RPMI7951 (cell line): ENCODE measurements around the gene SHISAL1. TPM values are rescaled to one million over a fixed set of nuclear protein-coding genes. Genes with fewer than 3 reads are reported as not detected.

Source experiments
- DNase-seq: peaks from one replicate; pipeline ENCODE4 v3.0.0-alpha.2; 2012; ENCODE audit warnings: low read depth
- total RNA-seq: library from RNA; depleted of rRNA; stranded (reverse); fragments of >200 nt; shearing (Covaris generic); gene quantifications from 2 replicates; pipeline ENCODE4 v1.2.3, GENCODE V29; 2014

SHISAL1 gene
- total RNA-seq, 1 experiment from 2014 or later, result 1.6 TPM

- peak; percentile 46 for DNase-seq
Measured at GRCh38 chr22:44210722-44211121, 102.0 kb downstream of the SHISAL1 start.

- no peak for DNase-seq
Measured at GRCh38 chr22:44209343-44209742, 103.4 kb downstream of the SHISAL1 start.

- no peak for DNase-seq
Measured at GRCh38 chr22:44207981-44208317, 104.8 kb downstream of the SHISAL1 start.

GRCh38 chr22:44207173-44207980 lies 105.4 kb downstream of the SHISAL1 start:
- no peak for DNase-seq

- no peak for DNase-seq
Measured at GRCh38 chr22:44206696-44207095, 106.1 kb downstream of the SHISAL1 start.

- no peak for DNase-seq
Measured at GRCh38 chr22:44206330-44206645, 106.5 kb downstream of the SHISAL1 start.

GRCh38 chr22:44205516-44206329 lies 107.0 kb downstream of the SHISAL1 start:
- no peak for DNase-seq

GRCh38 chr22:44204739-44205515 lies 107.8 kb downstream of the SHISAL1 start:
- no peak for DNase-seq

GRCh38 chr22:44203203-44203602 lies 109.5 kb downstream of the SHISAL1 start:
- DNase-seq, result no peak

GRCh38 chr22:44202261-44202789 lies 110.4 kb downstream of the SHISAL1 start:
- DNase-seq, result peak; percentile 16

GRCh38 chr22:44201665-44202064 lies 111.1 kb downstream of the SHISAL1 start:
- DNase-seq, result no peak

GRCh38 chr22:44200855-44201550 lies 111.7 kb downstream of the SHISAL1 start:
- no peak for DNase-seq

GRCh38 chr22:44200451-44200850 lies 112.3 kb downstream of the SHISAL1 start:
- no peak for DNase-seq

- DNase-seq, result no peak
Measured at GRCh38 chr22:44199866-44200265, 112.9 kb downstream of the SHISAL1 start.

- DNase-seq, result no peak
Measured at GRCh38 chr22:44199164-44199563, 113.6 kb downstream of the SHISAL1 start.

- no peak for DNase-seq
Measured at GRCh38 chr22:44197271-44197670, 115.5 kb downstream of the SHISAL1 start.

- no peak for DNase-seq
Measured at GRCh38 chr22:44196731-44197131, 116.0 kb downstream of the SHISAL1 start.

- no peak for DNase-seq
Measured at GRCh38 chr22:44196241-44196640, 116.5 kb downstream of the SHISAL1 start.

- no peak for DNase-seq
Measured at GRCh38 chr22:44195189-44195871, 117.4 kb downstream of the SHISAL1 start.

GRCh38 chr22:44194569-44194968 lies 118.2 kb downstream of the SHISAL1 start:
- DNase-seq, result no peak
